Caco-2 (cell line): ENCODE measurements around the gene SIDT2. TPM values are rescaled to one million over a fixed set of nuclear protein-coding genes. Genes with fewer than 3 reads are reported as not detected.

Experiments used
- BruUV-seq: library from RNA; stranded (reverse); fragments of 400-500 nt; replicated peaks from 2 replicates; lab custom pipeline; 2021; lab: Mats Ljungman, UMichigan
- CTCF ChIA-PET: fragments of 300-600 bp; sonication (Branson Sonifier 250); formaldehyde crosslinking; loops from one replicate; lab custom pipeline; 2022; ENCODE audit warnings: antibody characterized with exemption; lab: Charles Lee
- POLR2A ChIA-PET: fragments of 300-600 bp; sonication (Branson Sonifier 250); formaldehyde crosslinking; loops from one replicate; lab custom pipeline; 2022; ENCODE audit warnings: antibody characterized with exemption; lab: Charles Lee
- DNase-seq, 2 experiments: peaks; one replicate each; pipeline versions ENCODE4 v3.0.0 to v3.0.0-alpha.2; 2020 to 2022
- H3K27me3 ChIP-seq: replicated peaks from 2 replicates; pipeline ENCODE4 v1.6.0; 2011; ENCODE audit warnings: low read length; ENCODE audit not compliant: control insufficient read depth, insufficient read depth
- H3K36me3 ChIP-seq: 2 replicates; pipeline ENCODE4 v1.5.1; 2011; ENCODE audit warnings: low read length; ENCODE audit not compliant: control insufficient read depth, insufficient read depth
- H3K4me1 ChIP-seq: fragments of 250-450 bp; sonication (Bioruptor Pico); 2 replicates; pipeline ENCODE4 v1.5.1; 2020; ENCODE audit warnings: mild to moderate bottlenecking
- H3K4me3 ChIP-seq: 2 replicates; pipeline ENCODE4 v1.5.1; 2011; ENCODE audit warnings: low read depth, mild to moderate bottlenecking, control low read depth, low read length
- H3K9me3 ChIP-seq: fragments of 250-450 bp; sonication (Bioruptor Pico); 2 replicates; pipeline ENCODE4 v1.5.1; 2020; ENCODE audit warnings: mild to moderate bottlenecking, moderate library complexity
- H3K27ac Mint-ChIP-seq: one replicate; pipeline ENCODE4 v1.8.0; 2022; ENCODE audit warnings: mixed read lengths; ENCODE audit not compliant: unreplicated experiment
- H3K27me3 Mint-ChIP-seq: one replicate; pipeline ENCODE4 v1.8.0; 2022; ENCODE audit warnings: mixed read lengths; ENCODE audit not compliant: insufficient read depth, unreplicated experiment
- H3K36me3 Mint-ChIP-seq: one replicate; pipeline ENCODE4 v1.8.0; 2022; ENCODE audit warnings: mild to moderate bottlenecking, mixed read lengths; ENCODE audit not compliant: insufficient read depth, unreplicated experiment
- H3K4me1 Mint-ChIP-seq: one replicate; pipeline ENCODE4 v1.8.0; 2022; ENCODE audit warnings: low read depth, mixed read lengths; ENCODE audit not compliant: unreplicated experiment
- H3K4me3 Mint-ChIP-seq: one replicate; pipeline ENCODE4 v1.8.0; 2022; ENCODE audit warnings: mild to moderate bottlenecking, moderate library complexity, mixed read lengths; ENCODE audit not compliant: unreplicated experiment
- H3K9me3 Mint-ChIP-seq: one replicate; pipeline ENCODE4 v1.8.0; 2022; ENCODE audit warnings: mixed read lengths; ENCODE audit not compliant: unreplicated experiment
- CTCF ChIP-seq, 2 experiments: fragments of 200-600 bp in 1 of 2; IDR thresholded peaks; 1 replicate in 1 of 2; 2 replicates in 1 of 2; pipeline versions ENCODE4 v1.5.1 to v1.8.0; 2011 to 2022; ENCODE audit warnings: antibody characterized with exemption in 1 of 2, control low read depth in 1 of 2, inconsistent platforms in 1 of 2, low read depth in 1 of 2, low read length in 1 of 2, mild to moderate bottlenecking in 1 of 2, moderate library complexity in 1 of 2; ENCODE audit not compliant: insufficient read depth in 1 of 2, severe bottlenecking in 1 of 2, unreplicated experiment in 1 of 2
- intact Hi-C: fragments of 100-400 bp; cut with micrococcal nuclease; formaldehyde crosslinking; loops from one replicate; pipeline ENCODE4 v1.10.0; 2022; ENCODE audit not compliant: unreplicated experiment
- total RNA-seq: library from RNA; stranded (reverse); gene quantifications from 2 replicates; pipeline ENCODE4 v1.2.3, GENCODE V29; 2022

Gene SIDT2
- total RNA-seq, 1 experiment from 2014 or later, result 61.7 TPM

GRCh38 chr11:117238221-117238620 is 59.7 kb downstream of the SIDT2 start:
- Histone ChIP-seq H3K36me3 (no peaks in the 10 kb centered on the region), H3K27me3 (no peaks in the 10 kb centered on the region), H3K9me3 (no peaks in the 10 kb centered on the region), H3K4me3 (no peak overlapping the region), H3K4me1 (peaks cover 7% of the 10 kb centered on the region)
- BruUV-seq, result no TSS peak
- ChIA-PET CTCF (interaction anchor here (0.7 kb wide), 1 partner anchor 233 kb away, joined by 3 read pairs; no protein-coding TSS in a partner anchor), POLR2A (no interaction called here)
- H3K27ac Mint-ChIP-seq, result no peak overlapping the region
- no peaks in the 10 kb centered on the region for H3K27me3 Mint-ChIP-seq
- peaks cover 5% of the 10 kb centered on the region for H3K4me1 Mint-ChIP-seq
- H3K36me3 Mint-ChIP-seq, result peaks cover 38% of the 10 kb centered on the region
- intact Hi-C loops, result no loop called here
- H3K9me3 Mint-ChIP-seq, result no peaks in the 10 kb centered on the region
- no peak for TF ChIP-seq CTCF (IDR thresholded peaks at IDR 0.05; ENCODE audit: insufficient read depth in 1 of 2, low read depth in 1 of 2, low read length in 1 of 2, severe bottlenecking in 1 of 2, unreplicated experiment in 1 of 2)
- DNase-seq, result no peak
- H3K4me3 Mint-ChIP-seq, result no peak overlapping the region

GRCh38 chr11:117239295-117239694 is 60.8 kb downstream of the SIDT2 start:
- Histone ChIP-seq H3K36me3 (no peaks in the 10 kb centered on the region), H3K4me3 (no peak overlapping the region), H3K27me3 (no peaks in the 10 kb centered on the region), H3K9me3 (no peaks in the 10 kb centered on the region), H3K4me1 (no peaks in the 10 kb centered on the region)
- H3K4me1 Mint-ChIP-seq, result no peaks in the 10 kb centered on the region
- TF ChIP-seq CTCF (IDR thresholded peaks at IDR 0.05; ENCODE audit: insufficient read depth in 1 of 2, low read depth in 1 of 2, low read length in 1 of 2, severe bottlenecking in 1 of 2, unreplicated experiment in 1 of 2), result no peak
- H3K36me3 Mint-ChIP-seq, result peaks cover 37% of the 10 kb centered on the region
- H3K9me3 Mint-ChIP-seq, result no peaks in the 10 kb centered on the region
- ChIA-PET POLR2A (no interaction called here), CTCF (no interaction called here)
- intact Hi-C loops, result no loop called here
- H3K27ac Mint-ChIP-seq, result no peak overlapping the region
- H3K4me3 Mint-ChIP-seq, result no peak overlapping the region
- DNase-seq, result no peak
- BruUV-seq, result no TSS peak
- no peaks in the 10 kb centered on the region for H3K27me3 Mint-ChIP-seq

Other genes with a start within 250 kb of the SIDT2 start
- gene SIK3, start 80.3 kb upstream of the SIDT2 start, total RNA-seq, result 65.7 and 69.4 TPM in 2 replicates
- 167 and 168 TPM in 2 replicates for gene PAFAH1B2, start 34.5 kb upstream of the SIDT2 start, total RNA-seq
- 303 and 588 TPM in 2 replicates for gene TAGLN, start 20.6 kb downstream of the SIDT2 start, total RNA-seq
- gene PCSK7, start 53.3 kb downstream of the SIDT2 start, total RNA-seq, result 120 and 132 TPM in 2 replicates
- gene RNF214, start 53.9 kb downstream of the SIDT2 start, total RNA-seq, result 51.2 and 55.8 TPM in 2 replicates
- 18.8 TPM in 2 replicates for gene BACE1-AS, start 112.6 kb downstream of the SIDT2 start, total RNA-seq
- 11.0 and 11.2 TPM in 2 replicates for gene BACE1, start 137.5 kb downstream of the SIDT2 start, total RNA-seq
- 48.9 and 50.0 TPM in 2 replicates for gene CEP164, start 149.1 kb downstream of the SIDT2 start, total RNA-seq